Stimulated activated CD4-positive, alpha-beta T cell treated with anti-CD3 and anti-CD28 coated beads, Interleukin-4, amount 100 ng/mL, for 1 hour (primary cell): ENCODE measurements around the gene PPP2CA.
"Not testable (repeated sequence)": the region's sequence is repeated elsewhere in the genome, so short reads cannot be mapped to it uniquely, and the experiment has no call there.

Experiments
- DNase-seq: peaks from one replicate; pipeline ENCODE4 v3.0.0-alpha.2; 2020

Gene PPP2CA

GRCh38 chr5:134184155-134185135 is 41.4 kb downstream of the PPP2CA start:
- DNase-seq = peak; percentile 70

DNA sequence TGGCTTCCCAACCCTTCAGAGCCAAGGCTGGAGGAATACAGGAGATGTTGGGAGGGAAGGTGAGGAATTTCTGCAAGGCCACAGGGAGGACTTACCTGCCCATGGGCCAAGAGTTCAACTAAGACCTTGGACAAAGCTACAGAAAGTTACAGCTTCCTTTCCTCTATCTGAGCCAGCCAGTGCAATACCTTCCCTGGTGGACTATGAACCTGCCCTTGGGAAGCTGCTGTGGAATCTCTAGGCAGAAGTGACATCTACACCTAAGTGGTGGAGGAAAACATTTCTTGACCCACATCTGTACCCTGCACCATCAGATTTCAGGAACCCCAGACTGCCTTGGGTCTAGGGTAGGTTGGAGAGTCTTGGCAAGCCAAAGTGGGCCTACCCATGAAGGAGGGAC is 42.4 kb downstream of the PPP2CA start:
- DNase-seq = no peak

- no peak for DNase-seq
Measured at GRCh38 chr5:134178096-134178419, 47.8 kb downstream of the PPP2CA start.

DNA sequence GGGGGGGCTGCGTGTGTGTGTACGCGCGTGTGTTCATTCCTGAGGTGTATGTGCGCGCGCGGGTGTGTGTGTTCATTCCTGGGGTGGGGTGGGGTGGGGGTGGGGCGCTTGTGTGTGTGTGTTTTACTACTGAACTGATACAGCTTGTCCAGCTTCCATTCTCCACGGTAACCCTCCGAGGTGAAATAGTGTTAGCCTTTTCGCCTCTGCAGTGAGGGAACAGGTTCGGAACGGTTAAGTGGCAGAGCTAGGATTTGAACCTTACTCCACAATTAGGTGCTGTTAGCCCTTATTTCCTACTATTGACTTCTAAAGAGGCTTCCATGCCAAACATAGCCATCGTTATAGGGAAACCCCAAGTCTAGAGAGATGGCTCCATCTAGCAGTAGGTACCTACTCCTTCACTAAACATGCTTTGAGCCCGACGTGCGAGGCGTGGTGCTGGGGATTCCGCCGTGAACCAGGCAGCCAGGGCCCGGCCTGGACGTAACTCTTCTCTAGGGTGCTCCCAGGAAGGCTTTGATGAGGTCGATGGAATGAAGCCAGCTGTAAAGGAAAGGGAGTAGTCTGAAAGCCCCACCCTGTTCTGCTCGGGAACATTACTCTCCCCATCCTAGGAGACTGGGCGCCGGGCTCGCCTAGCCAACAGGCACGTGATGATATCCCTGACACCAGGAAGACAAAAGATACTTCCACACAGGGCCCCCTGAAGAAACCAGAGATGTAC is 48.3 kb downstream of the PPP2CA start:
- DNase-seq = no peak

DNA sequence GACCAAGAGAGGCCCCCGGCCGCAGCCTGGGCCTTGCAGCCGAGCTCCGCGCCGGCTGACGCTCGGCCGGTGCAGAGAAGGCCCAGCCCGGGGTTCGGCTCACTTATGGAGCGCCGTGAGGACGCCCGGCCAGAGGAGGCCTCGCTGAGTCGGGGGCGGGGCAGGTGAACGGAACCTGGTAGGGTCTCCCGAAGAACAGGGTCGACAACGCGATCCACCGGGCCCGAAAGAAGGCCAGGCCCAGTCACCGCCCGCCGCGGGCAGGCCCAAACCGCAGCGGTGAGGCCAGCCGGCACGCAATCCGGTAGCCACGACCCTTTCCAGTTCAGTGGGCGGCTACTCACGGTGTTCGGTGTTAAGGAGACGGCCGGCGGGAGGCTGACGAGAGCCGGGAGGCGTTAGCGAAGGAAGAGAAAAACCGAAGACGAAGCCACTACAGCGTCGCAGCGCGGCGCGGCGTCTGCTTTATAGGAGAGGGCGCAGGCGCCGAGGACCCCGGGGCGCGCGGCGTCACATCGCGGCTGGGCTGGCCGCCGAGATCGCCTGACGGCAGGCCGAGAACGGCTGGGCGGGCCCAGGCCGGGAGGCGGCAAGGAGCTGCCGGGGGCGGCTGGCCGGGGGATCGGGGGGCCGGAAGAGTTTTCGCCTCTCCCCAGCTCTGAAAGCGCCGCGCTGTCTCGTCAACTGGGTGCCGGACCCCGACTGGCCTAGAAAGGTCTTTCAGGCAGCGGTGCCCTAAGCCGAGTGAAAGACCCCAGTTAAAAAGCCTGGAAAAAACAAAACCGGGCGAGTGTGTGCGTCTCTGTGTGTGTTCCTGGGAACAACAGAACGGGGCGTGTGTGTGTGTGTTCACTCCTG is 49.1 kb downstream of the PPP2CA start, which contains the start of gene SKP1:
Gene SKP1 (minus strand): TSS at position 440 of the 858 bp plus-strand sequence. CDS start 2,928 bp downstream, outside the sequence.
- peak; percentile 87 for DNase-seq

DNA sequence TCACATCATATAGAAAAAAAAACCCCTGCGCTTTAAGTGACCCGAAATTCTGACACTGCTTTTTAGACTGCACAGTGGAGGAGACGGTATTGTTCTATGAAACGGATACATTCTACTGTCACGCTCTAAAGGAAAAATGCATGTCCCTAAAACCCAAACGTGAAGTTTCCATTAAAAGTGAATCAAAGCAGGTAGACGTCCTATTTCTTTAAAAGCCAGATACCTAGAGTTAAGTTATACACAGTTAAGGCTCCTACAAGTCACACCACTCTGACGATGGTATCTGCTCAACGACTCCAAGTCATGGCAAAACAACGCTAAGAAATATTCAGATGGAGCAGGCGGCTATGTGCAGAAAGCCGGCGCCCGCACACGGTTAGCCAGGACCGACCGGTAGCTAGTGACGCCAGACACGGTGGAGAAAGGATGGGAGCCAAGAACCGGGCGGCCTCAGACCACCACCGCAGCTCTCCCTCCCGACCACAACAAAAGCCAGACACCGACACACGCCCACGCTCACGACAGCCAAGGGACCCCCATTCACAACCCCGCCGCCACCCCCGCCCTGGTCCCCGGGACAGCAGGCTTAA is 49.9 kb downstream of the PPP2CA start:
- DNase-seq = no peak

GRCh38 chr5:134174841-134175839 is 50.7 kb downstream of the PPP2CA start:
- no peak for DNase-seq

DNA sequence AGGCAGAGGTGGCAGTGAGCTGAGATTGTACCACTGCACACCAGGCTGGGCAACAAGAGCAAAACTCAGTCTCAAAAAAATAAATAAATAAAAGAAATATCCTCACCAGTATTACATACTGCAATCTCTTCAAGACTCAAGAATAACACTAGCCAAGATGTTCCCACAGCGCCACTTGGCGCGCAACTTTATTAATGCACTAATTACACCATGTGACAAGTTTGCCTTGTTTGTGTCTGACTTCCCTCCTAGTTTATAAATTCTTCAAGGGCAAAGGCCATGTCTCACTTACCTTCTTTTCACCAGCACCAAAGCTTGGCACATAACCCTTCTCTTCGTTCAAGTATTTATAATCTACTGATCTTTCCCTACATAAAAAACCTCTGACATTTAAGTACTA is 53.9 kb downstream of the PPP2CA start:
- no peak for DNase-seq

GRCh38 chr5:134162592-134162991 is 63.3 kb downstream of the PPP2CA start:
- DNase-seq = no peak

DNA sequence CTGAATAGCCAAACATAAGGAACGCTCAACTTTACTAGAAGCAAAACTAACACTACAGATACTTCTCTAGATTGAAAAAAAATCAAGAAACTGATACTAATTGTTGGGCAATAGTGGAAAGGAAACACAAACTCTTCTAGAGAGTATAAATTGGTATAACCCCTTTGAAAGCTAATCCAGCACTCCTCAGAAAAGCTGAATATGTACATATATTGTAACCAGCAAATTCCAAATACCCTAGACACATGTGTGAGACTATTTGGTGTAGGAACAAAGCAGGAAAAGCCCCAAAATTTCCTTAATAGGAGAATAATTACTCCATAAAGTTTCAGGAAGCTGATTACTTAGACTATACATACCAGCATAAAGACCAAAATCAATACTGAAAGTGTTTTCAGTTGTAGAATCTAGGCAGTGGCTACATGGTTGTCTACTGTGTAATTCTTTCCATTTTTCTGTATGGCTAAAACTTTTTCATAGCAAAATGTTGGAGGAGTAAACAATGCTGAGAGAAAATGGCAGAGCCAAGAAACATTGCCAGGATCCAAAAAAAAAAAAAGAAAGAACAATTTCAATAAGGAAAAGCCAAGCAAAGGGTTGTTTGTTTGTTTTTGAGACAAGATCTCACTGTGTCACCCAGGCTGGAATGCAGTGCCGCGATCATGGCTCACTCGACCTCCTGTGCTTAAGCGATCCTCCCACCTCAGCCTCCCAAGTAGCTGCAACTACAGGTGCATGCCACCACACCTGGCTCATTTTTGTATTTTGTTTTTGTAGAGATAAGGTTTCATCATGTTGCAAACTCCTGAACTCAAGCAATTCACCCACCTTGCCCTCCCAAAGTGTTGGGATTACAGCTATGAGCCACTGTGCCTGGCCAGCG is 64.1 kb downstream of the PPP2CA start:
- DNase-seq = no peak

DNA sequence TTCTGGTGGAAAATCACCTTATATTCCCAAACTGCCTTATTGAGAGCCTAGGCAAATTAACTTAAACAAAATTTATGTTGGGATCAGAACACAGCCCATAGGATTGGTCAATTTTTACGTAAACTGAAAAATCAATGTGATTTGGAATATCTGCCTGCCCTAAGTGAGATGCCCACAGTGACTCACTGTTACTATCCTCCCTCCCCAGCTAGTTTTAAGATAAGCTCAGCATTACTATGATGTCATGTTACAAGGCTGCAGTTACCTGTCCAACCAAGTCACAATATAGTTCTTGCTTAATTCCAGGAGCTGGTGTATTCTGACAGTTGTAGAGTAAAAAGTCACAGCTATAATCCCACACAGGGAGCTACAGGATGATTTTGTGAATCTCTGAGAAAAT is 72.2 kb downstream of the PPP2CA start:
- no peak for DNase-seq

DNA sequence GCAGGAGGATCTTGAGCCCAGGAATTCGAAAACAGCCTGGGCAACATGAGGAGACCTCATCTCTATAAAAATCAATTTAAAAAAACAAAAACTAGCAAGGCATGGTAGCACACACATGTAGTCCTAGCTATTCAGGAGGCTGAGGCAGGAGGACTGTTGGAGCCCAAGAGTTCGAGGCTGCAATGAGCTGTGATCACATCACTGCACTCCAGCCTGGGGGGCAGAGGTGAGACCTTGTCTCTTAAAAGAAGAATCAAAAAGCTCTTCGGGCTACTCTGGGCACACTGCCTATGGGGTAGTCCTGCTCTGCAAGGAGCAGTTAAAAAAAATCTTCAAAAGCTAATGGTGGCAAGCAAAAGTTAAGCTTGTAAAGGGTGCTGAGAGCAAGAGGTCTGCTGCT is 72.6 kb downstream of the PPP2CA start:
- DNase-seq = no peak

- DNase-seq = not testable (repeated sequence)
Measured at GRCh38 chr5:134152173-134152832, 73.6 kb downstream of the PPP2CA start.

DNA sequence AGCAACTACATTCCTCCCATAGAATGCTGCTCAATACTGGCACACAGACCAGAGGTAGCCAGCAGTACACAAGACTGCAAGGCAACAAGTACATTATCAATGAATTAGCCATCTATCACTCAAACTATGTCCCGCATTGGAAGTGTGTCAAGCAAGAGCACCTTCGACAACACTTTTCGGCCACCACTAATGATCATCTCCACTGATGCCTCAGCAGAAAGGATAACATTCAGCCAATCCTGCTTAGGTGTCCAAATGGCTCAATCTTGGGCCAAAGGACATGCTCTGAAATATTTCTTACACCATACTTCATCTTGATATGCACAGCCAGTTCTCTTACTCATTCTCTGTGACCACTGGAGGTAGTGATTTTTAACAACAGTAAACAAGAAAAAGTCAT is 74.2 kb downstream of the PPP2CA start:
- no peak for DNase-seq

- no peak for DNase-seq
Measured at GRCh38 chr5:134149571-134150303, 76.1 kb downstream of the PPP2CA start.

DNA sequence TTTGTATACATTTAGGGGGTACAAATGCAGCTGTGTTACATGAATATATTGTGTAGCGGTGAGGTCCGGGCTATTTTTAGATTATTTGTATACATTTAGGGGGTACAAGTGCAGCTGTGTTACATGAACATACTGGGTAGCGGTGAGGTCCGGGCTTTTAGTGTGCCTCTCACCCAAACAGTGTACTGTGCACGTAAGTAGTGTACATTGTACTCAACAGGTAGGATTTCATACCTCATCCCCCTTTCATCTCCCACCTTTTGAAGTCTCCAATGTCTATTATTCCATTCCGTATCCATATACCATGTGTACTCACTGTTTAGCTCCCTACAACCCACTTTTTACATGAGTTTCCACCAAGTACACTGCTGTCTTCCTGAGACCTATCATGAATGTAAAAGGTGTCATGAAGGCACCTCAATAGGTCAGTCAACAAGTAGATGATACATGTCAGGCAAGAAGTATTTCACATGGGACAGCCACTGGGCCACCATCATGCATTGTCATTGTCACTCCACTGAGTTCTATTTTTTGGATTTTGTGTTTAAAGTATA is 76.8 kb downstream of the PPP2CA start:
- no peak for DNase-seq

GRCh38 chr5:134148316-134148715 is 77.6 kb downstream of the PPP2CA start:
- no peak for DNase-seq

DNA sequence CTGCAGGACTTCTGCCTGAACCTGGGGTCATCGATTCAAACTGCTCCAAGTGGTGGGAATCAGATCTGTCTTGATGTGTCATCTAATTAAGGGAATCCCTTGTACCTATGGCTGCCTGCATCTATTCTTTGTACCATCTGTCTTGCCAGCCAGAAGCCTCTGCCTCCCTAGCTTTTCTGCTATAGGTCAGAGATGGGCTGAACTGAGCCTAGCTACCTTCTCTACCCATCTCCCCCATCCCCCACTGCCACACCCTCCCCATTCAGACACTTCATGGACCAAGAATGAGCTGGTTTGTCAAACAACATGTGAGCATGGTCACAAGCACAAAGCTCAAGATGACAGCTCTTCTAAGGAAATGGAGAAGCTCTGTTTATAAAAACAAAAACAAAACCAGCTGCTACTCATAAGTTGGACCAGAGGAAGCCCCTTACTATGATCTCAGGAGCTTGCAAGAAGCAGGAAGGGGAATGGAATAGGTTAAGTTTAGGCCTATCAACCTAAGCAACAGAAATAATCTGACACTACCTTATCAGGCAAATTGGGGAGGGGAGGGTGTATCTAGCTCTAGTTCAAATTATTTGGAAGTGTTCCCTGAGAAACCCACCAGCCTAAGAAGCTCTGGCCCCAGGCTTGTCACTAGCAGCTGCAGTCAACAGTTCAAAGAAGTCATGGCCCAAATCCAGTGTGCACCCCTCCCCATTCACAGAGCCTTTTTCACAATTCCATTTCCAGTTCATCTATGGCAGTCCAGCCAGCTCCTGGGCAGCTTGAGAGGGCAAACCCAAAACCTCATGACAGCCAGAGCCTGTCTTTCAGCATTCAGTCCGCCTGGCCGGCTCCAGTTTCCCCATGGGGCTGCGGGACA is 79.0 kb downstream of the PPP2CA start:
- no peak for DNase-seq
